DMS114 treated with DMSO at 0.1 percent for 48 hours (cell line): Measurements from ENCODE around the gene ODF2.
A peak's percentile ranks its signal among the peaks of the same experiment; 100 is the strongest.
"Not testable (repeated sequence)": the region's sequence is repeated elsewhere in the genome, so short reads cannot be mapped to it uniquely, and the experiment has no call there.

Experiments
- DNase-seq: peaks from one replicate; lab custom pipeline; 2025; ENCODE audit not compliant: unreplicated experiment; lab: John Stamatoyannopoulos, UW

Gene ODF2

DNA sequence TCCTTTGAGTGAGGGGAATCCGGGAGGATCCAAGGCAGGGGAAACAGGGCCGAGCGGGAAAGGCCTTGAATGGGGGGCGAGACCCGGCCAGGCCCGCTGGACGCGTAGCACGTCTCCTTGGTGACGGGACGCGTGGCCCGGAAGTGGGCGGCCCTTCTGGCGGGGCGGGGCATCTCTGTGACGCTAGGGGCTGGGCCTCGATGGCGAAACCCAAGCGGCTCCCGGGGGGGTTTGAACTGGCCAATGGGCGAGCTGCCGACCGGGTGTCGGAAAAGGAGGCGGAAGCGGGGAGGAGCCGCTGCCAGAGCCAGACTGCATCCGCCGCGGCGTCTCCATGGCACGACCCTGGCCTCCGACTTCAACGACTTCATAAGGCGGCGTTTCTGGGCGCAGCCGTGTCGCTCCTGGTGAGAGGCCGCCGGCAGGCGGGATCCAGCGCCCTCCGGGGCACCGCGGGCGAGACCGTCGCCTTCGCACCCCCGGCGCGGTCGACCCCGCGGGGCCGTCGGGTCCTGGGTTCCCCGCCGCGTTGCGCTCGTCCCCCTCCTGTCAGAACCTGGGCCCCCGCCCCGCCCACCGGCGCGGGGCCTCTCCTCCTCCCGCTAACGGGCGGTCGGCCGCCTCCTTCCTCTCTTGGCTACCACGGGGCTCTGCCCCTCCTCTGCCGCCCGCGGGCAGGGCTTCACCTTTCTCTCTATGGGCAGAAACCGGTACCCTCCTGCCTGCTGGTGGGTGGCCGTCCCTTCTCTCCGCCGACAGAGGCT is at the start of gene ODF2:
Gene ODF2, plus strand, starts transcription at position 158 of the 764 bp plus-strand sequence. Its CDS starts 86 bp downstream, at position 244.
- DNase-seq: peak; percentile 82

DNA sequence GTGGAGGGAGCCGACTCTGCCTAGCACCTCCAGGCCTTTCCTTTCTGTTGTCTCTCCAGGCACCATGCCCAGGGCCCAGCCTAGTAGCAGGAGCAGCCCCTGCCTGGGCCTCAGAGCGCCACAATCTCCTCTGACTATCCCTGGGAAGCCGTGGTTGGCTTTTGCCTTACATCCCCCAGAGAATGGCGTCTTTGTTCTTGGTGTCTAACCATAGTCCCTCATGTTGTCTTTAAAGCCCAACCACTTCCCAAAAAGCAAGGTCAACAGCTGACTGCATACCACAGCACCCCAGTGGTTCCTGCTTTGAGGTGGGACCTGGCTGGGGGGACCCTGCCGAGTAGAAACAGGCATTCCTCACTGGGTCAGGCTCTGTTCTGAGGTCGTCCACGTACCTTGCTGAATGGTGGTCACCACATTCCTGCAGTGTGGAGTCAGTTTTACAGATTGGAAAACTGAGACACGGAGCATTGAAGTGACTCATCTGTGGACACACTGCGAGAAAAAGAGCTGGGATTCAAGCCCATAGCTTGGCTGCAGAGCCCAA is 48.9 kb upstream of the ODF2 start:
- no peak for DNase-seq

DNA sequence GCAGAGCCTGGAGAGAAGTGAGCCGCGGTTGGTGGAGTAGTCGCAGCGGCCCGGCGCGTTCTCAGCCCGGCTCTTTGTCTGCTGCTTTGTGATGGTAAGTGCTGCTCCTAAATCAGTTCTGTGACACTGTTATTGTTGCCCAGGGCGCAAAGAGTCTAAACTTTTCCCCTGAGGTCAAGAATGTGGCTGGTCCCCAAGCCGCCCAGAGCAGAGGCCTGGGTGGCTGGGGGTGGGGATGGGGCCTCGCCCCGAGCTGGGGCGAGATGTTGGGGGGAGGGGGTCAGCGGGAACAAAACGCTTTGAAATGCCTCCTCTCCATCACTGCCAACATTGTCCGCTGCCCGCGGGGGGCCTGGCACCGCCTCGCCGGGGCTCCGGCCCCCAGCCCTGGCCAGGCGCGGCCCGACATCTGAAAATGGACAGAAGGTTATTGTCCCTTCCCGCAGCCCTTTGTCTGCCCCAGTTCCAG is 46.8 kb upstream of the ODF2 start:
- no peak for DNase-seq

DNA sequence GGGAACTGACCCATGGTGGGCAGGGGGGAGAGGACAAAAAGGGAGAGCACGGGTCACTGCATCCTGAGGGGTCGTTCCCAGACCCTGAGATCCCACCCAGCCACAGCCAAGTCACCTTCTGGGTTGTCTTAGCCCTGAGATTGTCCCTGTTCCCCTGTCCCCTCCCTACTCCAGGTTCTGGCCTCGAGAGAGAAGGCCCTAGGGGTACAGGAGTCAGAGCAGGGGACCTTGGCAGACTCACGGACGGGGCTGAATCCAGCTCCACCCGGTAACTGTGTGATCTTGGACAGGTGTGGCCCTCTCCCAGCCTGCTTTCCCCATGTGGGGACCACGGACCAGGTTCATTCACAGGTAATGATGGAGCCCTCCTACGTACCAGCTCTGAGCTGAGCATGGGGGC is 46.4 kb upstream of the ODF2 start:
- DNase-seq: no peak

DNA sequence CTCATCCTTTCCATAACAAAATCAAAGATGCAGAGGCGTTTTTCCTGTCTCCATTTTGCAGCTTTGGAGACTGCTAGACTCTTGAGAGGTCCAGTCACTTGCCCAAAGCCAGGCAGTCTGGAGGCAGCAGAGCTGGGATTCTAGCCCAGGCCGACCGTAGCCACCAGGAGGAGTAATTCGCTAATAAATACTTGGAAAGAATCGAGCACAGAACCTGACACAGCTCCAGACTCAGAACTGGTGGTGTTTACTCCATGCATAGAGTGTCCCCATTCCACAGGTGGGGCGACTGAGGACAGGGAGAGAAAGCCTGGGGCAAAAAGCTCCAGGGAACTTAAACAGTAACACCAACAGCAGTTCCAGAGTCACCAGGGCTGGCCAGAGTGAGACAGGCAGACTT is 45.8 kb upstream of the ODF2 start:
- no peak for DNase-seq

DNA sequence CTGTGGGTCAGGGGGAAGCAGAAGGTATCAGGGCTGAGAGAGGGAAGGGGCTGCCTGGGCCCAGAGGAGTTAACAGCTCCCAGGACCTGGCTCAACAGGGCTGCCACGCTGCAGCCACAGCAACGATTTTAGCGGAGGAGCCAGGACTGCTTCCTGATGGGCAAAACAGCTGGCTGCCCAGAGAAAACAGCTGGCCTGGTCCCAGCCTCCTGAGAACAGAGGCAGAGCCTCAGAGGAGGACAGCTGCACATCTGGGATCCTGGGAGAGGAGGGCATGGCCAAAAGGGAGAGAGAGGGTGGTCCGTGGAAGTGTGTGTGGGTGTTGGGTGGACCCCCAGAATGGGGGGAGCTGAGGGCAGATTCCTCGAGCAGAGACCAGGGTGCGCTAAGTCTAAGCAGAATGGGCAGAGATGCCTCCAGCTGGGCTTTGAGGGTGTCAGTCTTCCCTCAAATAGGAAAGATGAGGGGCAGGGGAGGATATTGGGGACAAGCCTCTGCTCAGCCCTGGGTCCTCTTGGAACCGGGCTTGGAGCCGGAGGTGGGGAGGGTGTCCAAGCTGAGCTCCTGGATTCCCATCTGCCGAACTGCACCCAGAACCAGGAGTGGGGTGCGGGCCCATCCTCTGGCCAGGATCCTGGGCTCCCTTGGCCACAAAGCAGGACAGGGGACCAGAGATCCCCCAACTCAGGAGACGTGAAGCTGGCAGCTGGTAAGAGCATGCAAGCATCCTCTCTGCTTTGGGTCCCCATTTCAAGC is 44.3 kb upstream of the ODF2 start:
- DNase-seq: no peak

DNA sequence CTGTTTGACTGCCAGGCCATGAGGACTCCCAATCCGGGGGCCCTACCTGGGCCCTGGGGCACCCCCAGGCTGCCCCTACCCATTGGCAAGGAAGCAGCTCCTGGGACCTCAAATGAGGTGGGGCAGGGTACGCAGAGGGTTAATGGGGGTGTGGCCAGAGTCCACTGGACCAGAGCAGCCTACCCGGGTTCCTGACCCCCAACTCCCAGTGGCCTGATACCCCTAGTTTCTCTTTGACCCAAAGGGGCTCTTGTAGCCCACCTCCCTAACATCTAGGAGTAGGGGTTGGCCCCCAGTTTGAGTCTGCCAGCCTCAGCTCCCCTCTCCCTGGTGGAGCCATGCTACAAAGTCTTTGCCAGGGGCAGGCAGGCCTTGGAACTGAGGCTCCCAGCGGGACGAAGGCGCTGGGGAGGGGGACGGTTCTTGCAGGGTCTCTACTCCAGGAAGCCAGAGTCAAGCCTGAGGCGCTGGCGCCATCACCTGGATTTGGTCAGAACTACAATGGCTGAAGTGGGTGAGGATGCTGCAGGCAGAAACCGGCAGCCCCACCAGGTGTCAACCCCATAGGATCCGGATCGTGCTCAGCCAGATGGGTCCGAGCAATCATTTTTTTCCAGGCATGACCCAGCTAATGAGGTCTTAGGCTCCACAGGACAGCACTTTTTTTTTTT is 43.6 kb upstream of the ODF2 start:
- DNase-seq: peak; percentile 43

DNA sequence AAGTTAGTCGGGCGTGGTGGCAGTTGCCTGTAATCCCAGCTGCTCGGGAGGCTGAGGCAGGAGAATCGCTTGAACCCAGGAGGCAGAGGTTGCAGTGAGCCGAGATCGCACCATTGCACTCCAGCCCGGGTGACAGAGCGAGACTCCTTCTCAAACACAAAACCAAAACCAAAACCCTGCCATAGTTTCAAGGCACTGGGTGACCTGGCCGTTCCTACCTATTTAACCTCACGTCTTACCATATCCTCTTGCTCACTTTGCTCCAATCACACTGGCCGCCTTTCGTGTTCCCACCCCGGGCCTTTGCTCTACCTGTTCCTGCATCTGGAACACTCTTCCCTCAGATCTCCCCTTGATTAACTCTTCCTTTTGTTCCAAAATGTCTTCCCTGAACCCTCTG is 42.1 kb upstream of the ODF2 start:
- DNase-seq: not testable (repeated sequence)

DNA sequence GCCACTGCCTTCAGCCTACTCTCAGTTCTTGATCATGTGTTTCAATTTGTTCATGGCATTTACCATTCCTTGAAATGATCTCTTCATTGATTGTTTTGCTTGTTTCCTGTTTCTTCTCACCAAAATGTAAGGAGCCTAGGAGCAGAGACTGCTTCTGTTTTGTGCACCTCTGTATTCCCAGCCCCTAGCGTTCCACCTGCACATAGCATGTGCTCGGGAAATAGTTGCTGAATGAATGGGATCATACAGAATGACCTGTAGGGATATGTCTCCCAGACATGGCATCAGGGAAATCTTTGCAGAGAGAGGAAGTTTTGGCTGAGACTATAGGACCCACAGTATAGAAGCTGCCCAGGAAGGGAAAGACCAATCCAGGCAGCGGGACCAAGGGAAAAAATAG is 41.3 kb upstream of the ODF2 start:
- no peak for DNase-seq

DNA sequence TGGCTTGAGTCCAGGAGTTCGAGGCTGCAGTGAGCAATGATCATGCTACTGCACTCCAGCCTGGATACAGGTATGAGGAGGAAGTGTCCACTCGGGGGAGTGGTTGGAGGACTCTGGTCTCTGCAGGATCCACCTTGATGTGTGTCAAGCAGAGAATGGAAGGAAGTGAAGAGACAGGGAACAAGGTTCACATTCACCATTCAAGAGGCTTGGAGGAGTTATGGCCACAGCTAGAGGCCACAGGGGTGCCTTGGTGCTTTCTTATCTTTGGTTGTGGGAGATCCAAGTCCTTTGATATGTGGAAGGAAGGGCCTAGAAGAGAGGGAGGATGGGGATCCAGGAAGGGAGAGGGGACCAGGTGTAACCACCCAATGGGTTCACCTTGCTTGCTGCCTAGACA is 40.5 kb upstream of the ODF2 start:
- no peak for DNase-seq

DNA sequence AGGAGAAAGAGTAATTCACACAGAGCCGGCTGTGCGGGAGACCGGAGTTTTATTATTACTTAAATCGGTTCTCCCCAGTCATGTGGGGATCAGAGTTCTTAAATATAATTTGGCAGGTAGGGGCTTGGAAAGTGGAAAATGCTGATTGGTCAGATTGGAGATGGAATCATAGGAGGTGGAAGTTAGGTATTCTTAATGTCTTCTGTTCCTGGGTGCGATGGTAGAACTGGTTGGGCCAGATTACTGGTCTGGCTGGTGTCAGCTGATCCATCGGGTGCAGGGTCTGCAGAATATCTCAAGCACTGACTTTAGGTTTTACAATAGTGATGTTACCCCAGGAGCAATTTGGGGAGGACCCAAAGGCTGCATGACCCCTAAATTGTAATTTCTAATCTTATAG is 39.8 kb upstream of the ODF2 start:
- no peak for DNase-seq

DNA sequence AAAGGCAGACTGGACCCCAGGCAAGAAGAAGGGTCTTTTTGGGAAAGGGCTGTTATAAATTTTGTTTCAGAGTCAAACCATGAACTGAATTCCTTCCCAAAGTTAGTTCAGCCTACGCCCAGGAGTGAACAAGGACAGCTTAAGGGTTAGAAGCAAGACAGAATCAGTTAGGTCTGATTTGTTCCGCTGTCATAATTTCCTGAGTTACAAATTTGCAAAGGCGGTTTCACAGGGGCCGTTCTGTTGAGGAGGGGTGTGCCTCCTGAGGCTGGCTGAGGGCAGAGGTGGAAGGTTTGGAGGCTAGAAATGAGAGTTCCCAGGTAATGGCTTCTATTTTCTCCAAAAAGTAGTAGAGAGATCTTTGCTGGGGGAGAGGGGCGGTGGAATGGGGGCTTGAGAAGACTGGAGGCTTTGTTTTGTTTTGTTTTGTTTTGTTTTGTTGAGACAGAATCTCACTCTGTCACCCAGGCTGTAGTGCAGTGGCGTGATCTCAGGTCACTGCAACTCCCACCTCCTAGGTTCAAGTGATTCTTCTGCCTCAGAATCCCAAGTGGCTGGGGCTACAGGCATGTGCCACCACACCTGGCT is 39.3 kb upstream of the ODF2 start:
- no peak for DNase-seq

DNA sequence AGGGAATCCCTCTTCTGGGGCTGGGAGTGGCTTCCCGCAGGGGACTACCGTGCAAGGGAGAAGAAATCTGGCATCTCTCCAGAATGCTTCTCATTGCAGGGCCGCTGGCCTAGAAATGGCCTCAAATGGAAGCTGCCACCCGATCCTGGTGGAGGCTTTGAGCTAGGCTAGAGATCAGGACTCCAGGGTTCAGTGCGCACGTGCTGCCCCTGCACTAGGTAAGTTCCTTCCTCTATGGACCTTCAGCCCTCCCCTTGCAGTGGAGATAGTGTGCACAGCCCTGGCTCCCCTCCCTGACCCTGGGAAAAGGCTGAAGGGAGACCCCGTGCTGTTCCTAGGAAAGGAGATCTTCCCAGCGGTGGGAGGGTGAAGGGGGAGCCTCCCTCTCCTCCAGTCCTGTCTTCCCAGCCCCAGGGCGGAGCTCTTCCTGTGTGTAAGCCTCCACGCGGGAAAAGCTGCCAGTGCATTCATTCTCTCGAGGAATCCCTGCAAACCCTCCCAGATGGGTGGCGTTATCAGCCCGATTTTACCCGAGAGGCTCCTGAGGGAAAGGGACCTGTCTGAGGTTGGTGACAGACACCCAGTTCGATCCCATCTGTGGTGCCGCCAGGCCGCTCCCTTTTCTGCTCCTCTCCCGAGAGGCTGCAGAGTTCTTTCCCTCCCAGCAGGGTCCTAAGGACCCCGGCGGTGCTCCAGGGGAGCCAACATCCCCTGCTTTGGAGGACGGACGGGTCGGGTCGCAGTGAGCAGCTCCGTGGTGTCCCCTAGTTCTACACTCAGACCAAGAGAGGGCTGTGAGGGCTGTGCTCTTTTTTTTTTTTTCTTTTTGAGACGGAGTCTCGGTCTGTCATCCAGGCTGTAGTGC is 36.5 kb upstream of the ODF2 start:
- no peak for DNase-seq

DNA sequence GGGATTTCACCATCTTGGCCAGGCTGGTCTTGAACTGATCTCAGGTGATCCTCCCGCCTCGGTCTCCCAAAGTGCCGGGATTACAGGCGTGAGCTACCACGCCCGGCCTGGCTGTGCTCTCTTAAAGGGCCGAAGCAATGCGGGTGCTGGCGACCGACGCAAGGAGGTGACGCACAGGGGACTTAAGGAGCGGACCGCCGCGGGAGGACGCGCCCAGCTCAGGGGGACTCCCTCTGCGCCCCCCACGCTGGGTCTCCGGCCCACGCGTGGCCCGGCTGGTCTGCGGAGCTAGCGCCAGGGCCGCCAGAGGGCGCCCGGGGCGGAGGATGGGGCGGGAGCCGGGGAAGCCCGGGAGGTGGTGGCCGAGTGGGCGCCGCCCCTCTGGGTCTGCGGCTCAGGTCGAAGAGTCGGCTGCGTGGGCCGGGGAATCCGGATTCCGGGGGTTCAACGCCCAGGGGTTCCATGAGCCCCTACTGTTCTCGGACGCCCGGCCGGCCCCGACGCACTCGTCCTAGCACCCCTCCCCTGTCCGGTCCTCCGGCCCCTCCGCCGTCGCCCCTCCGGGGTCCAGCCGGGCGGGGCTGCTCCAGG is 35.7 kb upstream of the ODF2 start:
- peak; percentile 36 for DNase-seq

DNA sequence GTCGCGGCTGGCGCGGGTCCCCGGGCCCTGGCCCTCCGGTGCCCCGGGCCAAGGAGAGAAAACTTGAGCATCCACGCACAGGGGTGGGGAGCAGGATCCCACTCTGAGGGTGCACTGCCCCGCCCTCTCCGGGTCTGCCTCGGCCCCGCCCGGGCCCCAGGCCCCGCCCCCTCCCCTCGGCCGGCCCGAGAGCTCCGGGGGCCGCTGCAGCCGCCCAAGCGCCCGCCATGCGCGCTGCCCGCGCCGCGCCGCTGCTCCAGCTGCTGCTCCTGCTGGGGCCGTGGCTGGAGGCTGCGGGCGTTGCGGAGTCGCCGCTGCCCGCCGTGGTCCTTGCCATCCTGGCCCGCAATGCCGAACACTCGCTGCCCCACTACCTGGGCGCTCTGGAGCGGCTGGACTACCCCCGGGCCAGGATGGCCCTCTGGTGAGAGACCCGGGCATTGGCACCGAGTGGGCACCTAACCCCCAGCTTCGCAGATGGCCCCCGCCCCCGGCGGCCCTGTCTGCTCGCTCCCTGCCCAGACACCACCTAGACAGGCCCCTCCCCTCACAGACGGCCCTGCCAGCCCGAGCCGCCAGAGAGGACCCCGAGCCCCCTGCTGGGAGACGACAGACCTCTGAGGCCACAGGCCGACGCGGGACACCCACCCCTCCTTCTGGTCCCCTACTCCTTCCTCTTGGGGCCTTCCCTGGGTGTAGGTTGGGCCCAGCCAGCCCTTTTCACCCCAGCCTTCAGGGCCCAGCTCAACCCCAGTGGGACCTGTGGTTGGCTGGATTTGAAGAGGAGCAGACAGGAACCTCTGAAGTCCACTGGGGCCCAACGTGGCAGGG is 34.9 kb upstream of the ODF2 start, which contains the start of gene CERCAM:
Gene CERCAM, plus strand, starts transcription at position 207 of the 831 bp plus-strand sequence. Its CDS starts 21 bp downstream, at position 228.
- DNase-seq: peak; percentile 13

DNA sequence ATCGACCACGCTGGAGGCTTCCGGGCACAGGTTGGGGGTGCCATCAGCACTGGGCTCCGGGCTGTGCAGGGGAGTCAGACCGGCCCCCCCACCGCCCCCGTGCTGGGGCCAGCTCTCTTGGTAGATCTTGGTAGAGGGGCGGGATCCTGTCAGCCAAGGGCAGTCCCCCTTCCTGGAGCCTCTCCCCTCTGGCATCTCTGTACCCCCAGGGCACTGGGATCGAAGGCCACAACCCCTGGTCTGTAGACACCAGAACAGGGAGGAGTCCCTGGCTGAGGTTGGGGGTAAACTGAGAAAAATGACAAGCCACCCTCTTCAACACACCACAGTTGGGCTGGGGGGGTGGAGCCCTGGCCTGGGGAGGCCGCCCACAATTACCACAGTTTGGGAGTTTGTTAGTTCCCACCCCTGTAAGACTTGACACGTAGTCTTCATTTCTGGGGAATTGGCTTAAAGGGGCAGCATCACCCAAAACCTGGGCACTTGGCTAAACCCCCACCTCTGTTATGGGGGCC is 34.3 kb upstream of the ODF2 start:
- DNase-seq: no peak

DNA sequence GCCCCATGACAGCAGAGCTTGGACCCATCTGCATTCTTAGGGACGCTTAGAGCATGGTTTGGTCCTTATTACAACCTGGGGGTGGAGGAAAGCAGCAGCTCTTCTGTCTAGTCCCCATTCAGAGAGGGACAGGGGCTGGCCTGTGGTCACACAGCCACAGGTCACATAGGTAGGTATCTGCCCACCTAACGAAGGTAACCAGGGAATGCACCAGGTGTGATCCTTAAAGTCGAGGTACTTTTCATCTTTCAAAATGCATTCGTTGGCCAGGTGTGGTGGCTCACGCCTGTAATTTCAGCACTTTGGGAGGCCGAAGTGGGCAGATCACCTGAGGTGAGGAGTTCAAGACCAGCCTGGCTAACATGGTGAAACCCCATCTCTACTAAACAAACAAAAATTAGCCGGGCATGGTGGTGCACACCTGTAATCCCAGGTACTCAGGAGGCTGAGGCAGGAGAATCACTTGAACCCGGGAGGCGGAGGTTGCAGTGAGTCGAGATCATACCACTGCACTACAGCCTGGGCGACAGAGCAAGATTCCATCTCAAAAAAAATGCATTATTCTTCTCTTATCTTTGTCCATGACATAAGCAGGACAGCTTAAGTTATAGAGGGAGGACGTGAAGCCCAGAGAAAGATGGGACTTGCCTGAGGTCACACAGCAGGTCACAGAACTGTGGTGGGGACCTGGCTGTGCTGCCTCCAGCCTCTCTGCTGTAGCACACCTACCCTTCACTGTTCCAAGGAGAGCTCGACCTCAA is 33.6 kb upstream of the ODF2 start:
- not testable (repeated sequence) for DNase-seq

DNA sequence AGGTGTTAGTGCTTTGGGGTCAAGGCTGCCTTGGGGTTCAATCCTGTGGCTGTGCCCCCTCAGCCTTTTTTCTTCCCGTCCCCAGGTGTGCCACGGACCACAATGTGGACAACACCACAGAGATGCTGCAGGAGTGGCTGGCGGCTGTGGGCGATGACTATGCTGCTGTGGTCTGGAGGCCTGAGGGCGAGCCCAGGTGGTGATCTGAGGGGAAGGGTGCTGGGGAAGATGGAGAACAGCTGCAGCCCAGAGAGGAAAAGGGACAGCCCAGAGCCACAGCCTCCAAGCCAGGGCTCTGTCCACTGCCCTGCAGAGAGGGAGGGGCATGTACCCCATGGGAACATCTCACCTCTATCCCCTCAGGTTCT is 33.0 kb upstream of the ODF2 start:
- no peak for DNase-seq
